ENCODE results near the gene PCDHGA11. TPM values are rescaled to one million over a fixed set of nuclear protein-coding genes. Genes with fewer than 3 reads are reported as not detected.

PCDHGA11 gene
- total RNA-seq, 1 experiment from 2014 or later: 8.4 TPM

DNA sequence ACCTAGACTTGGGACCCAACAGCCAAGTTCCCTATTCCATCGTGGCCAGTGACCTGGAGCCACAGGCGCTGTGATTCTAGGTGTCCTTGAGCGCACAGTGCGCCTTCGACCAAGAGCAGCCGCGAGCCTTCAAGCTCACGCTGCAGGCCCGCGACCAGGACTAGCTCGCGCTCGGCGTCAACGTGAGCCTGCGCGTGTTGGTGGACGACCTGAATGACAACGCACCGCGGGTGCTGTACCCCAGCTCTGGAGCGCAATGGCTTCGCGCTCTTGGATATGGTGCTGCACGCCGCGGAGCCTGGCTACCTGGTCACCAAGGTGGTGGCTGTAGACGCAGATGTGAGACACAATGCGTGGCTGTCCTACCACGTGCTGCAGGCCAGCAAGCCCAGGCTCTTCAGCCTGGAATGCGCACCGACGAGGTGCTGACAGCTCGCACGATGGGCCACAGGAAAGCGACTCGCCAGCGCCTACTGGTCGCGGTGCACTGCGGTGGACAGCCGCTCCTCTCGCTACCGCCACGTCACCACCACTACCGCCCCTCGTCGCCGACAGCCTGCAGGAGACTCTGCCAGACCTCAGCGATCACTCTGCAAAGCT, 20.8 kb downstream of the PCDHGA11 start (continued):
- TF ChIP-seq, protein P1, sequence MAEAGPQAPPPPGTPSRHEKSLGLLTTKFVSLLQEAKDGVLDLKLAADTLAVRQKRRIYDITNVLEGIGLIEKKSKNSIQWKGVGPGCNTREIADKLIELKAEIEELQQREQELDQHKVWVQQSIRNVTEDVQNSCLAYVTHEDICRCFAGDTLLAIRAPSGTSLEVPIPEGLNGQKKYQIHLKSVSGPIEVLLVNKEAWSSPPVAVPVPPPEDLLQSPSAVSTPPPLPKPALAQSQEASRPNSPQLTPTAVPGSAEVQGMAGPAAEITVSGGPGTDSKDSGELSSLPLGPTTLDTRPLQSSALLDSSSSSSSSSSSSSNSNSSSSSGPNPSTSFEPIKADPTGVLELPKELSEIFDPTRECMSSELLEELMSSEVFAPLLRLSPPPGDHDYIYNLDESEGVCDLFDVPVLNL (CRISPR knock-in tag; IDR thresholded peaks at IDR 0.05; ENCODE audit: borderline replicate concordance, low read depth): no peak

DNA sequence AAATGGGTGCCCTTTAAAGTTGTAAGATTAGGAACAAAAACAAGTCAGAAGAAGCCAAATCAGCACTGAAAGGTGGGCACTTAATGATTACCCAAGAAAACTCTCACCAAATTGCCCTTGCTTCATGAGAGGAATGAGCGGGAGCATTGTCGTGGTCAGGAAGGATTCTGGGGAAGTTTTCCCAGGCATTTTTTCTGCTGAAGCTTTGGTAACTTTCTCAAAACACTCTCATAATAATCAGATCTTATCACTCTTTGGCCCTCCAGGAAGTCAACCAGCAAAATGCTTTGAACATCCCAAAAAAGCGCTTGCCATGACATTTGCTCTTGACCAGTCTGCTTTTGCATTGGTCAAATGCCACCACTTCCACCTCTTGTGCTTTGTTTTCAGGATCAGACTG, 44.5 kb downstream of the PCDHGA11 start:
- POLR2A ChIA-PET: no interaction called here

More for the DNA sequence above, 44.5 kb downstream of the PCDHGA11 start:
- CTCF ChIA-PET: interaction anchor here (1.5 to 3.7 kb wide), 4 partner anchors 11 to 48 kb away, joined by 5 to 26 read pairs (median 10); partner anchors contain the start of genes PCDHGB7 and PCDHGC3
- no peak for DNase-seq (ENCODE audit: low spot score)
- 0 out of 2 replicates have a peak, but pooled peaks cover 4% of the 10 kb centered on the region for H3K36me3 Mint-ChIP-seq
- H3K4me1 Mint-ChIP-seq: no peaks in the 10 kb centered on the region
- no peak overlapping the region for H3K4me3 Mint-ChIP-seq
- H3K9me3 Mint-ChIP-seq: no peaks in the 10 kb centered on the region
- H3K27me3 Mint-ChIP-seq (ENCODE audit: low read depth): no peaks in the 10 kb centered on the region
- TF ChIP-seq FOXJ3 (CRISPR knock-in tag; IDR thresholded peaks at IDR 0.05; ENCODE audit: borderline replicate concordance) (no peak), ZNF317 (CRISPR knock-in tag; IDR thresholded peaks at IDR 0.05; ENCODE audit: borderline replicate concordance, low read depth) (no peak), ETV6 (CRISPR knock-in tag; IDR thresholded peaks at IDR 0.05) (no peak), ZNF138 (CRISPR knock-in tag; conservative IDR thresholded peaks at IDR 0.05) (no peak), FOXP1 (CRISPR knock-in tag; IDR thresholded peaks at IDR 0.05; ENCODE audit: borderline replicate concordance) (no peak), ZNF396 (CRISPR knock-in tag; IDR thresholded peaks at IDR 0.05; ENCODE audit: borderline replicate concordance) (no peak), JAZF1 (CRISPR knock-in tag; IDR thresholded peaks at IDR 0.05) (no peak)
- TF ChIP-seq, protein P2, sequence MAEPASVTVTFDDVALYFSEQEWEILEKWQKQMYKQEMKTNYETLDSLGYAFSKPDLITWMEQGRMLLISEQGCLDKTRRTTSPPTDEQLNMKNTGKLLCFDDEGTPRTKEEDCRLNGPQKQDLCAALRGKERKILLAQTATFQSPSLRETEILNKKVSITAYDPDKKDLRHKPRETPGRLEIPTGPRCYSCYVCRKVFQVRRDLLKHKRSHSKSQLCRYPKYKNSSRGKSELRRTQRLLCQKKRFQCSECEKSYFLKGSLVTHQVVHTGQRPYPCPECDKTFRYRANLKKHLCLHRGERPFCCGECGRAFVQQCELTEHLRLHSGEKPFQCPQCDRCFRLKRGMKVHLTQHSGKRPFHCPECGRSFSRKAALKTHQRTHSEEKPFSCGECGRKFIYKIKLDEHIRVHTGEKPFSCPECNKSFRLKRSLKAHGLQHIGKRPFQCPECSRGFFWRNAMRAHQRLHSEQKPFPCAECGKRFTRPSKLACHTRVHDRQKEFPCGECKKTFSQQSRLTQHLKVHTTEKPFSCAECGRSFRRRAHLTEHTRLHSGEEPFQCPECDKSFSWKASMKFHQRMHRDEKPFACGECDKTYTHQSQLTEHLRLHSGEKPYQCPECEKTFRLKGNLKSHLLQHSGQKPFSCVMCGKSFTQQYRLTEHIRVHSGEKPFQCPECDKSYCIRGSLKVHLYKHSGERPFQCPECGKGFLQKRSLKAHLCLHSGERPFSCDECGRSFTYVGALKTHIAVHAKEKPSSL (CRISPR knock-in tag; conservative IDR thresholded peaks at IDR 0.05): no peak
- TF ChIP-seq, protein P3, sequence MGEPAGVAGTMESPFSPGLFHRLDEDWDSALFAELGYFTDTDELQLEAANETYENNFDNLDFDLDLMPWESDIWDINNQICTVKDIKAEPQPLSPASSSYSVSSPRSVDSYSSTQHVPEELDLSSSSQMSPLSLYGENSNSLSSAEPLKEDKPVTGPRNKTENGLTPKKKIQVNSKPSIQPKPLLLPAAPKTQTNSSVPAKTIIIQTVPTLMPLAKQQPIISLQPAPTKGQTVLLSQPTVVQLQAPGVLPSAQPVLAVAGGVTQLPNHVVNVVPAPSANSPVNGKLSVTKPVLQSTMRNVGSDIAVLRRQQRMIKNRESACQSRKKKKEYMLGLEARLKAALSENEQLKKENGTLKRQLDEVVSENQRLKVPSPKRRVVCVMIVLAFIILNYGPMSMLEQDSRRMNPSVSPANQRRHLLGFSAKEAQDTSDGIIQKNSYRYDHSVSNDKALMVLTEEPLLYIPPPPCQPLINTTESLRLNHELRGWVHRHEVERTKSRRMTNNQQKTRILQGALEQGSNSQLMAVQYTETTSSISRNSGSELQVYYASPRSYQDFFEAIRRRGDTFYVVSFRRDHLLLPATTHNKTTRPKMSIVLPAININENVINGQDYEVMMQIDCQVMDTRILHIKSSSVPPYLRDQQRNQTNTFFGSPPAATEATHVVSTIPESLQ (CRISPR knock-in tag; IDR thresholded peaks at IDR 0.05): no peak
- TF ChIP-seq, protein P4, sequence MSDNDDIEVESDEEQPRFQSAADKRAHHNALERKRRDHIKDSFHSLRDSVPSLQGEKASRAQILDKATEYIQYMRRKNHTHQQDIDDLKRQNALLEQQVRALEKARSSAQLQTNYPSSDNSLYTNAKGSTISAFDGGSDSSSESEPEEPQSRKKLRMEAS (CRISPR knock-in tag; IDR thresholded peaks at IDR 0.05): no peak
- TF ChIP-seq, protein P5, sequence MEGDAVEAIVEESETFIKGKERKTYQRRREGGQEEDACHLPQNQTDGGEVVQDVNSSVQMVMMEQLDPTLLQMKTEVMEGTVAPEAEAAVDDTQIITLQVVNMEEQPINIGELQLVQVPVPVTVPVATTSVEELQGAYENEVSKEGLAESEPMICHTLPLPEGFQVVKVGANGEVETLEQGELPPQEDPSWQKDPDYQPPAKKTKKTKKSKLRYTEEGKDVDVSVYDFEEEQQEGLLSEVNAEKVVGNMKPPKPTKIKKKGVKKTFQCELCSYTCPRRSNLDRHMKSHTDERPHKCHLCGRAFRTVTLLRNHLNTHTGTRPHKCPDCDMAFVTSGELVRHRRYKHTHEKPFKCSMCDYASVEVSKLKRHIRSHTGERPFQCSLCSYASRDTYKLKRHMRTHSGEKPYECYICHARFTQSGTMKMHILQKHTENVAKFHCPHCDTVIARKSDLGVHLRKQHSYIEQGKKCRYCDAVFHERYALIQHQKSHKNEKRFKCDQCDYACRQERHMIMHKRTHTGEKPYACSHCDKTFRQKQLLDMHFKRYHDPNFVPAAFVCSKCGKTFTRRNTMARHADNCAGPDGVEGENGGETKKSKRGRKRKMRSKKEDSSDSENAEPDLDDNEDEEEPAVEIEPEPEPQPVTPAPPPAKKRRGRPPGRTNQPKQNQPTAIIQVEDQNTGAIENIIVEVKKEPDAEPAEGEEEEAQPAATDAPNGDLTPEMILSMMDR (IDR thresholded peaks at IDR 0.05): no peak
- TF ChIP-seq, protein P6, sequence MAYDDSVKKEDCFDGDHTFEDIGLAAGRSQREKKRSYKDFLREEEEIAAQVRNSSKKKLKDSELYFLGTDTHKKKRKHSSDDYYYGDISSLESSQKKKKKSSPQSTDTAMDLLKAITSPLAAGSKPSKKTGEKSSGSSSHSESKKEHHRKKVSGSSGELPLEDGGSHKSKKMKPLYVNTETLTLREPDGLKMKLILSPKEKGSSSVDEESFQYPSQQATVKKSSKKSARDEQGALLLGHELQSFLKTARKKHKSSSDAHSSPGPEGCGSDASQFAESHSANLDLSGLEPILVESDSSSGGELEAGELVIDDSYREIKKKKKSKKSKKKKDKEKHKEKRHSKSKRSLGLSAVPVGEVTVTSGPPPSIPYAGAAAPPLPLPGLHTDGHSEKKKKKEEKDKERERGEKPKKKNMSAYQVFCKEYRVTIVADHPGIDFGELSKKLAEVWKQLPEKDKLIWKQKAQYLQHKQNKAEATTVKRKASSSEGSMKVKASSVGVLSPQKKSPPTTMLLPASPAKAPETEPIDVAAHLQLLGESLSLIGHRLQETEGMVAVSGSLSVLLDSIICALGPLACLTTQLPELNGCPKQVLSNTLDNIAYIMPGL (CRISPR knock-in tag; IDR thresholded peaks at IDR 0.05): no peak
- ATAC-seq: no peak
- peak overlapping the region; percentile 17; the same call in 1 of the 2 replicates for H3K27ac Mint-ChIP-seq

Other genes with a start within 250 kb of the PCDHGA11 start
- 0.17 to 0.27 TPM (median 0.23 TPM) in 3 replicates for gene PCDHB7, start 248.4 kb upstream of the PCDHGA11 start, total RNA-seq (2021)
- 4.1 to 5.4 TPM (median 4.6 TPM) in 3 replicates for gene PCDHB8, start 243.3 kb upstream of the PCDHGA11 start, total RNA-seq (2021)
- gene PCDHB16, start 238.7 kb upstream of the PCDHGA11 start, total RNA-seq (2021): 3.5 to 4.1 TPM (median 3.7 TPM) in 3 replicates
- 1.6 to 2.3 TPM (median 1.7 TPM) in 3 replicates for gene PCDHB9, start 233.9 kb upstream of the PCDHGA11 start, total RNA-seq (2021)
- gene PCDHB10, start 228.7 kb upstream of the PCDHGA11 start, total RNA-seq (2021): 1.4 to 1.9 TPM (median 1.7 TPM) in 3 replicates
- gene PCDHB11, start 221.4 kb upstream of the PCDHGA11 start, total RNA-seq (2021): 0.61 to 1.2 TPM (median 0.92 TPM) in 3 replicates
- 2.7 to 3.1 TPM (median 3.1 TPM) in 3 replicates for gene PCDHB12, start 212.3 kb upstream of the PCDHGA11 start, total RNA-seq (2021)
- gene PCDHB13, start 207.1 kb upstream of the PCDHGA11 start, total RNA-seq (2021): 2.2 to 2.9 TPM (median 2.6 TPM) in 3 replicates
- gene PCDHB14, start 197.7 kb upstream of the PCDHGA11 start, total RNA-seq (2021): 2.6 to 3.5 TPM (median 2.8 TPM) in 3 replicates
- 7.7 to 8.7 TPM (median 8.4 TPM) in 3 replicates for gene PCDHB15, start 175.7 kb upstream of the PCDHGA11 start, total RNA-seq (2021)
- 0.24 TPM in 1 of 3 replicates, not detected in the others for gene SLC25A2, start 117.0 kb upstream of the PCDHGA11 start, total RNA-seq (2021)
- gene TAF7, start 100.3 kb upstream of the PCDHGA11 start, total RNA-seq (2021): 87.8 to 96.2 TPM (median 90.1 TPM) in 3 replicates
- 1.1 to 1.5 TPM (median 1.2 TPM) in 3 replicates for gene PCDHGA1, start 90.5 kb upstream of the PCDHGA11 start, total RNA-seq (2021)
- 0.66 to 0.96 TPM (median 0.94 TPM) in 3 replicates for gene PCDHGA2, start 82.3 kb upstream of the PCDHGA11 start, total RNA-seq (2021)
- gene PCDHGA3, start 77.2 kb upstream of the PCDHGA11 start, total RNA-seq (2021): 0.92 to 1.3 TPM (median 0.98 TPM) in 3 replicates
- 4.9 to 5.6 TPM (median 5.5 TPM) in 3 replicates for gene PCDHGB1, start 71.0 kb upstream of the PCDHGA11 start, total RNA-seq (2021)
- 3.4 to 3.9 TPM (median 3.5 TPM) in 3 replicates for gene PCDHGA4, start 66.0 kb upstream of the PCDHGA11 start, total RNA-seq (2021)
- 4.1 to 5.5 TPM (median 5.2 TPM) in 3 replicates for gene PCDHGB2, start 61.1 kb upstream of the PCDHGA11 start, total RNA-seq (2021)
- 2.0 to 2.5 TPM (median 2.4 TPM) in 3 replicates for gene PCDHGA5, start 56.9 kb upstream of the PCDHGA11 start, total RNA-seq (2021)
- gene PCDHGB3, start 50.8 kb upstream of the PCDHGA11 start, total RNA-seq (2021): 3.3 to 4.2 TPM (median 3.5 TPM) in 3 replicates
- gene PCDHGA6, start 47.2 kb upstream of the PCDHGA11 start, total RNA-seq (2021): 2.6 to 3.3 TPM (median 3.0 TPM) in 3 replicates
- 1.6 to 2.8 TPM (median 2.1 TPM) in 3 replicates for gene PCDHGA7, start 38.3 kb upstream of the PCDHGA11 start, total RNA-seq (2021)
- 7.8 to 9.1 TPM (median 8.8 TPM) in 3 replicates for gene PCDHGB4, start 33.4 kb upstream of the PCDHGA11 start, total RNA-seq (2021)
- gene PCDHGA8, start 28.4 kb upstream of the PCDHGA11 start, total RNA-seq (2021): 1.4 to 2.4 TPM (median 2.1 TPM) in 3 replicates
- gene PCDHGB5, start 23.1 kb upstream of the PCDHGA11 start, total RNA-seq (2021): 7.6 to 9.7 TPM (median 7.7 TPM) in 3 replicates
- gene PCDHGA9, start 18.3 kb upstream of the PCDHGA11 start, total RNA-seq (2021): 1.9 to 2.9 TPM (median 2.3 TPM) in 3 replicates
- gene PCDHGB6, start 13.0 kb upstream of the PCDHGA11 start, total RNA-seq (2021): 6.0 to 6.7 TPM (median 6.1 TPM) in 3 replicates
- gene PCDHGA10, start 8.1 kb upstream of the PCDHGA11 start, total RNA-seq (2021): 10.7 to 11.9 TPM (median 11.0 TPM) in 3 replicates
- 10.5 to 11.2 TPM (median 10.7 TPM) in 3 replicates for gene PCDHGB7, start 3.4 kb upstream of the PCDHGA11 start, total RNA-seq (2021)
- 1.6 to 2.1 TPM (median 1.9 TPM) in 3 replicates for gene PCDHGA12, start 9.5 kb downstream of the PCDHGA11 start, total RNA-seq (2021)
- gene PCDHGC3, start 54.9 kb downstream of the PCDHGA11 start, total RNA-seq (2021): 28.1 to 29.4 TPM (median 29.1 TPM) in 3 replicates
- 4.5 to 6.1 TPM (median 5.1 TPM) in 3 replicates for gene PCDHGC4, start 64.0 kb downstream of the PCDHGA11 start, total RNA-seq (2021)
- gene PCDHGC5, start 68.0 kb downstream of the PCDHGA11 start, total RNA-seq (2021): 1.1 to 1.5 TPM (median 1.1 TPM) in 3 replicates
- gene DIAPH1, start 197.9 kb downstream of the PCDHGA11 start, total RNA-seq (2021): 90.9 to 109 TPM (median 96.0 TPM) in 3 replicates
- gene HDAC3, start 215.8 kb downstream of the PCDHGA11 start, total RNA-seq (2021): 84.7 to 96.2 TPM (median 94.5 TPM) in 3 replicates
- 19.3 to 23.8 TPM (median 21.4 TPM) in 3 replicates for gene RELL2, start 215.9 kb downstream of the PCDHGA11 start, total RNA-seq (2021)
- 43.6 to 50.3 TPM (median 44.8 TPM) in 3 replicates for gene FCHSD1, start 230.4 kb downstream of the PCDHGA11 start, total RNA-seq (2021)